ENCODE data around the gene SERGEF. TPM values are rescaled to one million over a fixed set of nuclear protein-coding genes. Genes with fewer than 3 reads are reported as not detected.

Gene SERGEF
- total and polyA plus RNA-seq, 9 donors, result 42.0 to 76.3 (median 59.7) TPM

- intact Hi-C loops (cut with DNase I), result no loop called here
- Histone ChIP-seq H3K27ac (no peak overlapping the region), H3K27me3 (no peaks in the 10 kb centered on the region), H3K4me3 (no peak overlapping the region), H3K36me3 (no peaks in the 10 kb centered on the region), H3K9me3 (no peaks in the 10 kb centered on the region), H3K4me1 (ENCODE audit: insufficient read depth) (no peaks in the 10 kb centered on the region)
- TF ChIP-seq EP300 (IDR thresholded peaks at IDR 0.05) (no peak), CTCF (IDR thresholded peaks at IDR 0.05) (no peak), POLR2A (IDR thresholded peaks at IDR 0.05) (no peak)
- DNase-seq, result no peak
- WGBS, 3 donors, result 58 to 68% (median 58%) methylated on average over 2 of the region's 2 CpGs
These were observed 90.4 kb downstream of the SERGEF start for GRCh38 chr11:17922416-17922788.

GRCh38 chr11:17921659-17922415 lies 91.0 kb downstream of the SERGEF start:
- intact Hi-C loops (cut with DNase I), result no loop called here
- H3K27ac ChIP-seq, result no peak overlapping the region
- no peaks in the 10 kb centered on the region for H3K27me3 ChIP-seq
- no peaks in the 10 kb centered on the region for H3K9me3 ChIP-seq
- no peaks in the 10 kb centered on the region for H3K36me3 ChIP-seq
- no peak overlapping the region for H3K4me3 ChIP-seq
- H3K4me1 ChIP-seq (ENCODE audit: insufficient read depth), result no peaks in the 10 kb centered on the region
- no peak for DNase-seq
- TF ChIP-seq POLR2A (IDR thresholded peaks at IDR 0.05) (no peak), CTCF (IDR thresholded peaks at IDR 0.05) (no peak), EP300 (IDR thresholded peaks at IDR 0.05) (no peak)
- 18 to 28% (median 20%) methylated on average over 4 of the region's 4 CpGs for WGBS, 3 donors

DNA sequence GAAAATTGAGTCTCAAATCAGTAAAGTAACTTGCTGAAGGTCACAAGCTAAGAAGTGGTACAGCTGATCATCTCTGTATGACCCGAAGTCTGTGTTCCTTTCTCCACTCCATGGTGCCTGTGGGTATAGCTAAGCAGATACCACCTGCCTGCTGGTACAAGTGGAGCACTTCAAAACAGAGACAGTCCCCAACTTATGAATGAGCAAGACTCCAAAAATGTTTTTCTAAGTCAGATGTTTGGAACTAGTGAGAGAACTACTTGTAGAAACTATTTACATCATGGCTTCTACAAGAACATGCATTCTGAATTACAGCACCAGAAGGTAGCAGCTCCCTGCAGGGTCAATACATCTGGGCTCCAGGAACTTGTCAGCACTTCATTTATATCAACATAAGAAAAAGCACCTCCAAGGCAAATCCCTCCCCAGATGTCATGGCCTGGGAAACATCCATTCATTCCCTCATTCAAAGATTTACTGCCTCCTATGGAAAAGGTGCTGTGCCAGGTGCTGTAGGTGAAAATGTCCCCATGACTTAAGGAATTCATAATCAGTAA lies 94.7 kb downstream of the SERGEF start:
- H3K27me3 ChIP-seq, result no peaks in the 10 kb centered on the region
- no peaks in the 10 kb centered on the region for H3K4me1 ChIP-seq (ENCODE audit: insufficient read depth)
- no peak overlapping the region for H3K4me3 ChIP-seq
- WGBS, 3 donors, result 85 to 94% (median 91%) methylated on average over 1 of the region's 1 CpG
- TF ChIP-seq CTCF (IDR thresholded peaks at IDR 0.05) (no peak), POLR2A (IDR thresholded peaks at IDR 0.05) (no peak), EP300 (IDR thresholded peaks at IDR 0.05) (no peak)
- intact Hi-C loops (cut with DNase I), result no loop called here
- no peaks in the 10 kb centered on the region for H3K36me3 ChIP-seq
- no peak for DNase-seq
- H3K9me3 ChIP-seq, result no peaks in the 10 kb centered on the region
- no peak overlapping the region for H3K27ac ChIP-seq

GRCh38 chr11:17917556-17917955 lies 95.3 kb downstream of the SERGEF start:
- no peak overlapping the region for H3K27ac ChIP-seq
- WGBS, 3 donors, result 94 to 98% (median 94%) methylated on average over 3 of the region's 3 CpGs
- H3K27me3 ChIP-seq, result no peaks in the 10 kb centered on the region
- no peaks in the 10 kb centered on the region for H3K9me3 ChIP-seq
- intact Hi-C loops (cut with DNase I), result no loop called here
- no peaks in the 10 kb centered on the region for H3K4me1 ChIP-seq (ENCODE audit: insufficient read depth)
- H3K36me3 ChIP-seq, result no peaks in the 10 kb centered on the region
- DNase-seq, result no peak
- TF ChIP-seq CTCF (IDR thresholded peaks at IDR 0.05) (no peak), EP300 (IDR thresholded peaks at IDR 0.05) (no peak), POLR2A (IDR thresholded peaks at IDR 0.05) (no peak)
- H3K4me3 ChIP-seq, result no peak overlapping the region

All from ovary (tissue), 9 donors.